ENCODE results near the gene GDNF.

The GDNF gene

DNA sequence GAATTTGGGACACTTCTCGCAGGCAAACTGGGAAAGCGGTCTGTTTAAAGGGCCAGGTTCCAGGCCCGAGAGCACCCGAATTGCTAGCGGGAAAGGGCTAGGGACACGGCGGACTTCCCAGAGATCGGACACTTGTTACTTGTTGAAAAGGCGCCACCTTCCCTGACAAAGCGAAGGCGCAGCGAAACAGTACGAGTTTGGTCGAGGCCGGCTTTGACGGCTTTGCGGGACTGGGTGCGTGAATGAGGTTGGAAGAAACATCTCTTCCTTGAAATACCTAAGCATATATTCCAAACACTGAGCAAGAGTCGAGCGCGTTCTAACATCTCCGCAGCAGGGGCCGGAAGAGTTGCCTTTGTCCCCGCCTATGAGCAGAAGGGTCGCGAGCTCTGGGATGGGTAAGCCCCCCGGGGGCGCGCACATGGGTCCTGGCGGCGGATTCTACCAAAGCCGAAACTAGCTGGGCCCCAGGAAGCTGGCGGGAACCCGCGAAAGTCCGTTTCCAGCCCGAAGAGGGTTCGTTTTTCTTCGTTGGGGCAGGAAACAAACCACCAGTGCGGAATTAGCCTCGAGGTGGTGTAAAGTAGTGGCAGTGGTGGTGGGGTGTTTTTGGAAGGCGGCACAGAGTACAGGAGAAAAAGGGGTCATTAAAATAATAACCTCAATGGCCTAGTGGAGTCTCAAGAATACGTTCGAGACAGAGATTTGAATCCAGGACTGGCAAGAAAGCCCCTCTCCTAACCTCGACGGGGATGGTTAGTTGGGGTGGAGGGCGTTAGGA lies 1.5 kb downstream of the GDNF start (continued):
- no peak for TF ChIP-seq CSRNP3 (CRISPR knock-in tag; IDR thresholded peaks at IDR 0.05)
- TF ChIP-seq ZFP30 (CRISPR knock-in tag; IDR thresholded peaks at IDR 0.05): no peak
- no peak for TF ChIP-seq ZC3H10 (CRISPR knock-in tag; IDR thresholded peaks at IDR 0.05)
- no peak for TF ChIP-seq BACH2 (CRISPR knock-in tag; IDR thresholded peaks at IDR 0.05; ENCODE audit: borderline replicate concordance)
- no peak for TF ChIP-seq ZNF70 (CRISPR knock-in tag; IDR thresholded peaks at IDR 0.05)
- no peak for TF ChIP-seq TOX (CRISPR knock-in tag; IDR thresholded peaks at IDR 0.05; ENCODE audit: borderline replicate concordance)

GRCh38 chr5:37837414-37838032 lies 2.3 kb downstream of the GDNF start:
- TF ChIP-seq, protein P1, sequence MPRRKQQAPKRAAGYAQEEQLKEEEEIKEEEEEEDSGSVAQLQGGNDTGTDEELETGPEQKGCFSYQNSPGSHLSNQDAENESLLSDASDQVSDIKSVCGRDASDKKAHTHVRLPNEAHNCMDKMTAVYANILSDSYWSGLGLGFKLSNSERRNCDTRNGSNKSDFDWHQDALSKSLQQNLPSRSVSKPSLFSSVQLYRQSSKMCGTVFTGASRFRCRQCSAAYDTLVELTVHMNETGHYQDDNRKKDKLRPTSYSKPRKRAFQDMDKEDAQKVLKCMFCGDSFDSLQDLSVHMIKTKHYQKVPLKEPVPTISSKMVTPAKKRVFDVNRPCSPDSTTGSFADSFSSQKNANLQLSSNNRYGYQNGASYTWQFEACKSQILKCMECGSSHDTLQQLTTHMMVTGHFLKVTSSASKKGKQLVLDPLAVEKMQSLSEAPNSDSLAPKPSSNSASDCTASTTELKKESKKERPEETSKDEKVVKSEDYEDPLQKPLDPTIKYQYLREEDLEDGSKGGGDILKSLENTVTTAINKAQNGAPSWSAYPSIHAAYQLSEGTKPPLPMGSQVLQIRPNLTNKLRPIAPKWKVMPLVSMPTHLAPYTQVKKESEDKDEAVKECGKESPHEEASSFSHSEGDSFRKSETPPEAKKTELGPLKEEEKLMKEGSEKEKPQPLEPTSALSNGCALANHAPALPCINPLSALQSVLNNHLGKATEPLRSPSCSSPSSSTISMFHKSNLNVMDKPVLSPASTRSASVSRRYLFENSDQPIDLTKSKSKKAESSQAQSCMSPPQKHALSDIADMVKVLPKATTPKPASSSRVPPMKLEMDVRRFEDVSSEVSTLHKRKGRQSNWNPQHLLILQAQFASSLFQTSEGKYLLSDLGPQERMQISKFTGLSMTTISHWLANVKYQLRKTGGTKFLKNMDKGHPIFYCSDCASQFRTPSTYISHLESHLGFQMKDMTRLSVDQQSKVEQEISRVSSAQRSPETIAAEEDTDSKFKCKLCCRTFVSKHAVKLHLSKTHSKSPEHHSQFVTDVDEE (CRISPR knock-in tag; IDR thresholded peaks at IDR 0.05): no peak
- TF ChIP-seq BACH2 (CRISPR knock-in tag; IDR thresholded peaks at IDR 0.05; ENCODE audit: borderline replicate concordance) (no peak), CSDC2 (CRISPR knock-in tag; IDR thresholded peaks at IDR 0.05) (no peak)
- TF ChIP-seq, protein P2, sequence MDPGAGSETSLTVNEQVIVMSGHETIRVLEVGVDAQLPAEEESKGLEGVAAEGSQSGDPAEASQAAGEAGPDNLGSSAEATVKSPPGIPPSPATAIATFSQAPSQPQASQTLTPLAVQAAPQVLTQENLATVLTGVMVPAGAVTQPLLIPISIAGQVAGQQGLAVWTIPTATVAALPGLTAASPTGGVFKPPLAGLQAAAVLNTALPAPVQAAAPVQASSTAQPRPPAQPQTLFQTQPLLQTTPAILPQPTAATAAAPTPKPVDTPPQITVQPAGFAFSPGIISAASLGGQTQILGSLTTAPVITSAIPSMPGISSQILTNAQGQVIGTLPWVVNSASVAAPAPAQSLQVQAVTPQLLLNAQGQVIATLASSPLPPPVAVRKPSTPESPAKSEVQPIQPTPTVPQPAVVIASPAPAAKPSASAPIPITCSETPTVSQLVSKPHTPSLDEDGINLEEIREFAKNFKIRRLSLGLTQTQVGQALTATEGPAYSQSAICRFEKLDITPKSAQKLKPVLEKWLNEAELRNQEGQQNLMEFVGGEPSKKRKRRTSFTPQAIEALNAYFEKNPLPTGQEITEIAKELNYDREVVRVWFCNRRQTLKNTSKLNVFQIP (CRISPR knock-in tag; IDR thresholded peaks at IDR 0.05; ENCODE audit: borderline replicate concordance, low read depth): no peak
- ATAC-seq: peak; percentile 49

GRCh38 chr5:37836592-37837413 lies 3.0 kb downstream of the GDNF start:
- peak; percentile 11 for ATAC-seq
- no peak for TF ChIP-seq TCF4 (CRISPR knock-in tag; IDR thresholded peaks at IDR 0.05; ENCODE audit: borderline replicate concordance)
- TF ChIP-seq, protein P1 (CRISPR knock-in tag; IDR thresholded peaks at IDR 0.05): no peak
- TF ChIP-seq ZNF8 (CRISPR knock-in tag; IDR thresholded peaks at IDR 0.05): no peak
- TF ChIP-seq CREB5 (CRISPR knock-in tag; IDR thresholded peaks at IDR 0.05; ENCODE audit: low read depth): no peak
- no peak for TF ChIP-seq ISL1 (CRISPR knock-in tag; IDR thresholded peaks at IDR 0.05)
- TF ChIP-seq, protein P2 (CRISPR knock-in tag; IDR thresholded peaks at IDR 0.05; ENCODE audit: borderline replicate concordance, low read depth): no peak
- TF ChIP-seq CSRNP3 (CRISPR knock-in tag; IDR thresholded peaks at IDR 0.05): no peak
- TF ChIP-seq BACH2 (CRISPR knock-in tag; IDR thresholded peaks at IDR 0.05; ENCODE audit: borderline replicate concordance): no peak
- TF ChIP-seq OSR1 (CRISPR knock-in tag; IDR thresholded peaks at IDR 0.05): no peak
- TF ChIP-seq ZFP30 (CRISPR knock-in tag; IDR thresholded peaks at IDR 0.05): no peak
- no peak for TF ChIP-seq TOX (CRISPR knock-in tag; IDR thresholded peaks at IDR 0.05; ENCODE audit: borderline replicate concordance)
- TF ChIP-seq ZNF565 (CRISPR knock-in tag; conservative IDR thresholded peaks at IDR 0.05; ENCODE audit: low read depth): no peak
- no peak for TF ChIP-seq GLIS3 (CRISPR knock-in tag; IDR thresholded peaks at IDR 0.05)
- TF ChIP-seq, protein P3, sequence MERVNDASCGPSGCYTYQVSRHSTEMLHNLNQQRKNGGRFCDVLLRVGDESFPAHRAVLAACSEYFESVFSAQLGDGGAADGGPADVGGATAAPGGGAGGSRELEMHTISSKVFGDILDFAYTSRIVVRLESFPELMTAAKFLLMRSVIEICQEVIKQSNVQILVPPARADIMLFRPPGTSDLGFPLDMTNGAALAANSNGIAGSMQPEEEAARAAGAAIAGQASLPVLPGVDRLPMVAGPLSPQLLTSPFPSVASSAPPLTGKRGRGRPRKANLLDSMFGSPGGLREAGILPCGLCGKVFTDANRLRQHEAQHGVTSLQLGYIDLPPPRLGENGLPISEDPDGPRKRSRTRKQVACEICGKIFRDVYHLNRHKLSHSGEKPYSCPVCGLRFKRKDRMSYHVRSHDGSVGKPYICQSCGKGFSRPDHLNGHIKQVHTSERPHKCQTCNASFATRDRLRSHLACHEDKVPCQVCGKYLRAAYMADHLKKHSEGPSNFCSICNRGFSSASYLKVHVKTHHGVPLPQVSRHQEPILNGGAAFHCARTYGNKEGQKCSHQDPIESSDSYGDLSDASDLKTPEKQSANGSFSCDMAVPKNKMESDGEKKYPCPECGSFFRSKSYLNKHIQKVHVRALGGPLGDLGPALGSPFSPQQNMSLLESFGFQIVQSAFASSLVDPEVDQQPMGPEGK (CRISPR knock-in tag; IDR thresholded peaks at IDR 0.05; ENCODE audit: borderline replicate concordance): no peak
- no peak for TF ChIP-seq CSDC2 (CRISPR knock-in tag; IDR thresholded peaks at IDR 0.05)
